Measurements from ENCODE around the gene SLC9A8. TPM values are rescaled to one million over a fixed set of nuclear protein-coding genes. Genes with fewer than 3 reads are reported as not detected.
"Not testable (repeated sequence)": the region's sequence is repeated elsewhere in the genome, so short reads cannot be mapped to it uniquely, and the experiment has no call there.

SLC9A8 gene
- total RNA-seq, 1 donor from 2014 or later: 1.6 TPM

GRCh38 chr20:49781676-49782075, 31.0 kb upstream of the SLC9A8 start:
- Histone ChIP-seq H3K4me3 (ENCODE audit: low read depth, low read length) (no peak overlapping the region), H3K36me3 (ENCODE audit: control insufficient read depth, insufficient read depth, low read length) (no peaks in the 10 kb centered on the region), H3K27me3 (ENCODE audit: control insufficient read depth, insufficient read depth, low read length) (no peaks in the 10 kb centered on the region)
- TF ChIP-seq CTCF (IDR thresholded peaks at IDR 0.05; ENCODE audit: insufficient read depth, low read length, severe bottlenecking): no peak
- DNase-seq (ENCODE audit: low read depth) (no peak), FAIRE-seq (no peak)

GRCh38 chr20:49782439-49782838, 30.2 kb upstream of the SLC9A8 start:
- not testable (repeated sequence) for FAIRE-seq; H3K36me3 ChIP-seq (ENCODE audit: control insufficient read depth, insufficient read depth, low read length); H3K27me3 ChIP-seq (ENCODE audit: control insufficient read depth, insufficient read depth, low read length); DNase-seq (ENCODE audit: low read depth); H3K4me3 ChIP-seq (ENCODE audit: low read depth, low read length)

- FAIRE-seq; H3K27me3 ChIP-seq (ENCODE audit: control insufficient read depth, insufficient read depth, low read length); H3K36me3 ChIP-seq (ENCODE audit: control insufficient read depth, insufficient read depth, low read length); H3K4me3 ChIP-seq (ENCODE audit: low read depth, low read length); DNase-seq (ENCODE audit: low read depth): not testable (repeated sequence)
These were observed 29.3 kb upstream of the SLC9A8 start for GRCh38 chr20:49783021-49783995.

- no peaks in the 10 kb centered on the region for H3K27me3 ChIP-seq (ENCODE audit: control insufficient read depth, insufficient read depth, low read length)
- H3K4me3 ChIP-seq (ENCODE audit: low read depth, low read length): no peak overlapping the region
- no peaks in the 10 kb centered on the region for H3K36me3 ChIP-seq (ENCODE audit: control insufficient read depth, insufficient read depth, low read length)
- no peak for DNase-seq (ENCODE audit: low read depth)
- no peak for TF ChIP-seq CTCF (IDR thresholded peaks at IDR 0.05; ENCODE audit: insufficient read depth, low read length, severe bottlenecking)
- no peak for FAIRE-seq
These were observed 28.3 kb upstream of the SLC9A8 start for GRCh38 chr20:49784291-49784690.

GRCh38 chr20:49785149-49785851, 27.3 kb upstream of the SLC9A8 start:
- H3K36me3 ChIP-seq (ENCODE audit: control insufficient read depth, insufficient read depth, low read length): no peaks in the 10 kb centered on the region
- H3K4me3 ChIP-seq (ENCODE audit: low read depth, low read length): no peak overlapping the region
- H3K27me3 ChIP-seq (ENCODE audit: control insufficient read depth, insufficient read depth, low read length): no peaks in the 10 kb centered on the region
- FAIRE-seq (no peak), DNase-seq (ENCODE audit: low read depth) (no peak)
- no peak for TF ChIP-seq CTCF (IDR thresholded peaks at IDR 0.05; ENCODE audit: insufficient read depth, low read length, severe bottlenecking)

- Histone ChIP-seq H3K27me3 (ENCODE audit: control insufficient read depth, insufficient read depth, low read length) (no peaks in the 10 kb centered on the region), H3K4me3 (ENCODE audit: low read depth, low read length) (no peak overlapping the region), H3K36me3 (ENCODE audit: control insufficient read depth, insufficient read depth, low read length) (no peaks in the 10 kb centered on the region)
- no peak for DNase-seq (ENCODE audit: low read depth)
- no peak for FAIRE-seq
- no peak for TF ChIP-seq CTCF (IDR thresholded peaks at IDR 0.05; ENCODE audit: insufficient read depth, low read length, severe bottlenecking)
These were observed 26.8 kb upstream of the SLC9A8 start for GRCh38 chr20:49785852-49786175.
